ENCODE data around the gene SIGLEC12.

SIGLEC12 gene

GRCh38 chr19:51479531-51480331 is 21.9 kb downstream of the SIGLEC12 start:
- DNase-seq: no peak

GRCh38 chr19:51478381-51479234 is 23.0 kb downstream of the SIGLEC12 start, which contains the start of gene CEACAM18:
Gene CEACAM18 (plus strand): TSS chr19:51478539.
- DNase-seq: no peak

- DNase-seq: peak; percentile 28
Observed at GRCh38 chr19:51477344-51477743, 24.3 kb downstream of the SIGLEC12 start.

- DNase-seq: no peak
Observed at GRCh38 chr19:51476164-51476563, 25.4 kb downstream of the SIGLEC12 start.

GRCh38 chr19:51473009-51473707 is 28.4 kb downstream of the SIGLEC12 start:
- peak; percentile 79 for DNase-seq

GRCh38 chr19:51472607-51473006 is 29.0 kb downstream of the SIGLEC12 start:
- DNase-seq: no peak

GRCh38 chr19:51471527-51471926 is 30.1 kb downstream of the SIGLEC12 start:
- no peak for DNase-seq

- DNase-seq: peak; percentile 67
Observed at GRCh38 chr19:51470966-51471365, 30.6 kb downstream of the SIGLEC12 start.

GRCh38 chr19:51469629-51470028 is 32.0 kb downstream of the SIGLEC12 start:
- DNase-seq: no peak

- DNase-seq: no peak
Observed at GRCh38 chr19:51469162-51469561, 32.4 kb downstream of the SIGLEC12 start.

GRCh38 chr19:51468545-51468920 is 33.1 kb downstream of the SIGLEC12 start:
- no peak for DNase-seq

GRCh38 chr19:51467864-51468544 is 33.6 kb downstream of the SIGLEC12 start:
- peak; percentile 43 for DNase-seq

- peak; percentile 63 for DNase-seq
Observed at GRCh38 chr19:51466723-51467122, 34.9 kb downstream of the SIGLEC12 start.

GRCh38 chr19:51463976-51464581 is 37.5 kb downstream of the SIGLEC12 start:
- DNase-seq: peak; percentile 41

- no peak for DNase-seq
Observed at GRCh38 chr19:51462681-51463080, 38.9 kb downstream of the SIGLEC12 start.

GRCh38 chr19:51462276-51462675 is 39.3 kb downstream of the SIGLEC12 start:
- no peak for DNase-seq

- DNase-seq: peak; percentile 88
Observed at GRCh38 chr19:51461723-51462161, 39.9 kb downstream of the SIGLEC12 start.

GRCh38 chr19:51460164-51460992 is 41.2 kb downstream of the SIGLEC12 start:
- DNase-seq: peak; percentile 80

- no peak for DNase-seq
Observed at GRCh38 chr19:51458899-51459505, 42.6 kb downstream of the SIGLEC12 start.

GRCh38 chr19:51458051-51458645 is 43.5 kb downstream of the SIGLEC12 start, which contains the start of gene SIGLEC8:
Gene SIGLEC8 (minus strand): TSS chr19:51458454. CDS start chr19:51458387, 67 bp downstream.
- no peak for DNase-seq

All from MV-4-11 (cell line).